ENCODE measurements around the gene MACROD2. TPM values are rescaled to one million over a fixed set of nuclear protein-coding genes. Genes with fewer than 3 reads are reported as not detected.

Gene MACROD2
- total RNA-seq, 1 donor from 2014 or later: 1.6 TPM

GRCh38 chr20:15702161-15702560 is 1706.8 kb downstream of the MACROD2 start:
- no peaks in the 10 kb centered on the region for H3K36me3 ChIP-seq (ENCODE audit: control insufficient read depth, insufficient read depth, low read length)
- peak; percentile 15 for DNase-seq (ENCODE audit: low read depth)
- no peak for FAIRE-seq
- TF ChIP-seq, protein P1, sequence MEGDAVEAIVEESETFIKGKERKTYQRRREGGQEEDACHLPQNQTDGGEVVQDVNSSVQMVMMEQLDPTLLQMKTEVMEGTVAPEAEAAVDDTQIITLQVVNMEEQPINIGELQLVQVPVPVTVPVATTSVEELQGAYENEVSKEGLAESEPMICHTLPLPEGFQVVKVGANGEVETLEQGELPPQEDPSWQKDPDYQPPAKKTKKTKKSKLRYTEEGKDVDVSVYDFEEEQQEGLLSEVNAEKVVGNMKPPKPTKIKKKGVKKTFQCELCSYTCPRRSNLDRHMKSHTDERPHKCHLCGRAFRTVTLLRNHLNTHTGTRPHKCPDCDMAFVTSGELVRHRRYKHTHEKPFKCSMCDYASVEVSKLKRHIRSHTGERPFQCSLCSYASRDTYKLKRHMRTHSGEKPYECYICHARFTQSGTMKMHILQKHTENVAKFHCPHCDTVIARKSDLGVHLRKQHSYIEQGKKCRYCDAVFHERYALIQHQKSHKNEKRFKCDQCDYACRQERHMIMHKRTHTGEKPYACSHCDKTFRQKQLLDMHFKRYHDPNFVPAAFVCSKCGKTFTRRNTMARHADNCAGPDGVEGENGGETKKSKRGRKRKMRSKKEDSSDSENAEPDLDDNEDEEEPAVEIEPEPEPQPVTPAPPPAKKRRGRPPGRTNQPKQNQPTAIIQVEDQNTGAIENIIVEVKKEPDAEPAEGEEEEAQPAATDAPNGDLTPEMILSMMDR (IDR thresholded peaks at IDR 0.05; ENCODE audit: insufficient read depth, low read length, severe bottlenecking): no peak
- no peak overlapping the region for H3K4me3 ChIP-seq (ENCODE audit: low read depth, low read length)
- H3K27me3 ChIP-seq (ENCODE audit: control insufficient read depth, insufficient read depth, low read length): no peaks in the 10 kb centered on the region

DNA sequence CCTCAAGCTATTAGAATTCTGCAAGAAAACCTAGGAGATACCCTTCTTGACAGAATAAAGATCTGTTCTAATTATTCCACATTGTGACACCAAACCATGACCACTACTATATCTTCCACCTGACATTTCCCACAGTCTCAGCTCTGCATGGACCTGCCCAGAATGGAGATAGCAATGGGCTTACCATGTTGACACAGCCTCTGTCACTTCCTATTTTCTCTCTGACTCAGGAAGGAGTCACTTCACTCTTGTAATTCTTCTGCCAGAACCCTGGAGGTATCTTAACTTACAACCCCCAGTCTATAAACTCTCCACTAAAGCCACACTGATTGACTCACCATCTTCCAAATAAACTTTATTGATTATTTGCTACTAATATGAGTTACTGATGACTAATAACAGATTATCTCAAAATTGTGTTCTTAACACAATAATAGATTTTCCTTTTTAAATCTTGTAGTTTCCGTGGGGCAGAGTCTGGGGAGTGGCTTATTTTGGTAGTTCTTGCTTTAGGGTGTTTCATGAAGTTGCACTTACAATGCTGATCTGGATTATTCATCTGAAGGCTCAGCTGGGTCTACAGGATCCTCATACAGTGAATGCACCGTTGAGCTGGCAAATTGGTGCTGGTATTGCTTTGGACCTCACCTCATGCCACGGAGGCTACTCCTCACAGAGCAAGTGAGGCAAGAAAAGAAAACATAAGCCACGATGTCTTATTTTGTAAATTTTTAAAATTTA is 1708.0 kb downstream of the MACROD2 start:
- TF ChIP-seq, protein P1 (IDR thresholded peaks at IDR 0.05; ENCODE audit: insufficient read depth, low read length, severe bottlenecking): no peak
- Histone ChIP-seq H3K27me3 (ENCODE audit: control insufficient read depth, insufficient read depth, low read length) (no peaks in the 10 kb centered on the region), H3K36me3 (ENCODE audit: control insufficient read depth, insufficient read depth, low read length) (no peaks in the 10 kb centered on the region), H3K4me3 (ENCODE audit: low read depth, low read length) (no peak overlapping the region)
- FAIRE-seq (peak; percentile 13), DNase-seq (ENCODE audit: low read depth) (peak; percentile 98)

- Histone ChIP-seq H3K4me3 (ENCODE audit: low read depth, low read length) (no peak overlapping the region), H3K27me3 (ENCODE audit: control insufficient read depth, insufficient read depth, low read length) (no peaks in the 10 kb centered on the region), H3K36me3 (ENCODE audit: control insufficient read depth, insufficient read depth, low read length) (no peaks in the 10 kb centered on the region)
- no peak for DNase-seq (ENCODE audit: low read depth)
- no peak for FAIRE-seq
- TF ChIP-seq, protein P1 (IDR thresholded peaks at IDR 0.05; ENCODE audit: insufficient read depth, low read length, severe bottlenecking): no peak
These were observed 1710.7 kb downstream of the MACROD2 start for GRCh38 chr20:15705975-15706374.

- TF ChIP-seq, protein P1 (IDR thresholded peaks at IDR 0.05; ENCODE audit: insufficient read depth, low read length, severe bottlenecking): no peak
- no peaks in the 10 kb centered on the region for H3K27me3 ChIP-seq (ENCODE audit: control insufficient read depth, insufficient read depth, low read length)
- no peaks in the 10 kb centered on the region for H3K36me3 ChIP-seq (ENCODE audit: control insufficient read depth, insufficient read depth, low read length)
- DNase-seq (ENCODE audit: low read depth) (peak; percentile 64), FAIRE-seq (no peak)
- H3K4me3 ChIP-seq (ENCODE audit: low read depth, low read length): no peak overlapping the region
These were observed 1711.4 kb downstream of the MACROD2 start for GRCh38 chr20:15706719-15707118.

GRCh38 chr20:15708984-15709598 is 1713.8 kb downstream of the MACROD2 start:
- no peaks in the 10 kb centered on the region for H3K36me3 ChIP-seq (ENCODE audit: control insufficient read depth, insufficient read depth, low read length)
- H3K27me3 ChIP-seq (ENCODE audit: control insufficient read depth, insufficient read depth, low read length): no peaks in the 10 kb centered on the region
- no peak overlapping the region for H3K4me3 ChIP-seq (ENCODE audit: low read depth, low read length)
- FAIRE-seq: no peak
- TF ChIP-seq, protein P1 (IDR thresholded peaks at IDR 0.05; ENCODE audit: insufficient read depth, low read length, severe bottlenecking): peak; percentile 51
- no peak for DNase-seq (ENCODE audit: low read depth)

Data from bronchial epithelial cell (primary cell).